ENCODE measurements around the gene USP44.

USP44 gene

GRCh38 chr12:95553197-95553943, 2.1 kb upstream of the USP44 start:
- TF ChIP-seq CTCF (IDR thresholded peaks at IDR 0.05): no peak
- peaks cover 38% of the 10 kb centered on the region for H3K27me3 ChIP-seq
- peaks cover 12% of the 10 kb centered on the region for H3K9me3 ChIP-seq
- H3K4me3 ChIP-seq (ENCODE audit: low read depth in 1 of 2, low read length in 1 of 2): no peak overlapping the region
- no peaks in the 10 kb centered on the region for H3K36me3 ChIP-seq
- H3K27ac ChIP-seq: no peak overlapping the region
- peaks cover 2 to 6% of the 10 kb centered on the region in 2 experiments for H3K4me1 ChIP-seq (ENCODE audit: control insufficient read depth in 1 of 2, insufficient read depth in 1 of 2, low read depth in 1 of 2, low read length in 1 of 2)

- H3K9me3 ChIP-seq: peaks cover 12% of the 10 kb centered on the region
- peaks cover 51% of the 10 kb centered on the region for H3K27me3 ChIP-seq
- peaks cover 9 to 15% of the 10 kb centered on the region in 2 experiments for H3K4me1 ChIP-seq (ENCODE audit: control insufficient read depth in 1 of 2, insufficient read depth in 1 of 2, low read depth in 1 of 2, low read length in 1 of 2)
- no peak overlapping the region for H3K27ac ChIP-seq
- H3K36me3 ChIP-seq: no peaks in the 10 kb centered on the region
- TF ChIP-seq CTCF (IDR thresholded peaks at IDR 0.05): no peak
- H3K4me3 ChIP-seq (ENCODE audit: low read depth in 1 of 2, low read length in 1 of 2): no peak overlapping the region
These were observed 739 bp upstream of the USP44 start for GRCh38 chr12:95551913-95552516.

DNA sequence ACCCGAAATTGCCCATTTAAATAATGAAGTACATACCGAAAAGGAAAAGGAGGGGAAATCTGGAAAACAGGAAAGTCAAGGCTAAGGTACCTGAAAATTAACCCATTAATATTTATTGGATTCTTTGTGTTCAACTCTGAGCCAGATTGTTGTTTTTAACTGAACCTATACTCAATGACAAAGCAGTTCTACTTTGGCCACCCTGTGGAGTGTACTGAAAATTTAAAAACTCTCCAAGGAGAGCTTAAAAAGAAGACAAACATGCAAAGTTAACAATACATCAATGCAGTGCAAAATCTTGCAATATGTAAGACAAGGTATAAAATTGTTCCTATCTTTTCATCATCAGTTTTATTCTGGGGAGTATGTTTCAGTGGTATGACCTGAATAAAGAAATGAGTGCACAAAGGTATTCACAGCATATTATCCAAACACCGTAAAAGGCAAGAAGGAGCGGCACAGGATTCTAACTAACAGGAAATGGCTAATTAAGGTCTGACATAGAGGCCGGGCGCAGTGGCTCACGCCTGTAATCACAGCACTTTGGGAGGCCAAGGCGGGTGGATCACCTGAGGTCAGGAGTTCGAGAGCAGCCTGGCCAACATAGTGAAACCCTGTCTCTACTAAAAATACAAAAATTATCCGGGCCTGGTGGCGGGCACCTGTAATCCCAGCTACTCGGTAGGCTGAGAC, 1.7 kb downstream of the USP44 start:
- peaks cover 76% of the 10 kb centered on the region for H3K27me3 ChIP-seq
- no peaks in the 10 kb centered on the region for H3K36me3 ChIP-seq
- no peak for TF ChIP-seq CTCF (IDR thresholded peaks at IDR 0.05)
- peaks cover 12% of the 10 kb centered on the region for H3K9me3 ChIP-seq
- peak overlapping the region; percentile 20 to 61 for H3K4me3 ChIP-seq (ENCODE audit: low read depth in 1 of 2, low read length in 1 of 2)
- H3K4me1 ChIP-seq (ENCODE audit: control insufficient read depth in 1 of 2, insufficient read depth in 1 of 2, low read depth in 1 of 2, low read length in 1 of 2): peaks cover 9 to 15% of the 10 kb centered on the region in 2 experiments
- no peak overlapping the region for H3K27ac ChIP-seq

- H3K4me1 ChIP-seq (ENCODE audit: control insufficient read depth in 1 of 2, insufficient read depth in 1 of 2, low read depth in 1 of 2, low read length in 1 of 2): peaks cover 9 to 15% of the 10 kb centered on the region in 2 experiments
- H3K27me3 ChIP-seq: peaks cover 76% of the 10 kb centered on the region
- TF ChIP-seq CTCF (IDR thresholded peaks at IDR 0.05): no peak
- peaks cover 12% of the 10 kb centered on the region for H3K9me3 ChIP-seq
- peak overlapping the region; percentile 38 to 61 for H3K4me3 ChIP-seq (ENCODE audit: low read depth in 1 of 2, low read length in 1 of 2)
- no peak overlapping the region for H3K27ac ChIP-seq
- no peaks in the 10 kb centered on the region for H3K36me3 ChIP-seq
These were observed 2.5 kb downstream of the USP44 start for GRCh38 chr12:95548539-95549391.

- Histone ChIP-seq H3K9me3 (peaks cover 12% of the 10 kb centered on the region), H3K27me3 (peaks cover 76% of the 10 kb centered on the region), H3K4me3 (ENCODE audit: low read depth in 1 of 2, low read length in 1 of 2) (peak overlapping the region; percentile 38 to 61), H3K27ac (no peak overlapping the region), H3K36me3 (no peaks in the 10 kb centered on the region), H3K4me1 (ENCODE audit: control insufficient read depth in 1 of 2, insufficient read depth in 1 of 2, low read depth in 1 of 2, low read length in 1 of 2) (peaks cover 9 to 15% of the 10 kb centered on the region in 2 experiments)
- TF ChIP-seq CTCF (IDR thresholded peaks at IDR 0.05): no peak
These were observed 3.2 kb downstream of the USP44 start for GRCh38 chr12:95548056-95548538.

Data from neutrophil (primary cell).